ENCODE measurements around the gene DHX8.

DHX8 gene

DNA sequence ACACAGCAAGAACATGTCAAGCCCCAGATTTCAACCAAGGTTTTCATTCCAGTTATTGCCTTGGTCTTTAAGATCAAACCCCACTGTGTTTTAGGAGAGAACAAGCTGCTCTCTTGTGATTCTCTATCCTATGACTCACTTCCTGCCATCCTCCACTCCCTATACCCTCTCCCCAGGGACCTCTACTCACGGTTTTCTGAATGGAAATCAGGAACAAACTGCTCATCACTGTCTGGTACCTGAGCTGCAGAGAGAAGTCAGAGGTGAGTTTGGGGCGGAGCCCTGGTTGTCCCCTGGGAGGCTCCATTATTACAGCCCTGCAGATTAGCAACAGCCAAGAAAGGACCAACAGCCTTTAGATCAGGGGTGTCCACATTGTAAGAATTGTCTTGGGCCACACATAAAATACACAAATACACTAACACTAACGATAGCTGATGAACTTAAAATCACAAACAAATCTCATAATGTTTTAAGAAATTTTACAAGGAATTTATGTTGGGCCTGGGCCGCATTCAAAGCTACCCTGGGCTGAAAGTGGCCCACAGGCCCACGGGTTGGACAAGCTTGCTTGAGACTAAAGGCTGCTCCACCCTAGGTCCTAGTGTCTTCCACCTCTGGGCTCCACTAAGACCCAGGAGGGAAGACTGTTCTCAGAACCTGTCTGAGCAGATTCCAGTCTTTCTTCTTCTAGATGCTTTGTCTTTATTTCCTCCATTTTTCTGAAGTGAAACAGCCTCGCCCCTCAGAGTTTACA is 52.6 kb downstream of the DHX8 start:
- no peak overlapping the region for H3K4ac ChIP-seq (ENCODE audit: low read depth, low read length)
- 100% methylated on average over 1 of the region's 6 CpGs for WGBS (ENCODE audit: extremely low coverage, insufficient coverage, insufficient read length)
- H4K8ac ChIP-seq (ENCODE audit: low read depth, low read length), result no peak overlapping the region
- no peaks in the 10 kb centered on the region for H3K79me2 ChIP-seq (ENCODE audit: control insufficient read depth, insufficient read depth, low read length, poor library complexity)
- H3K4me1 ChIP-seq (ENCODE audit: control insufficient read depth in 1 of 2, insufficient read depth in 2 of 2, low read length in 2 of 2), result peaks cover 9 to 10% of the 10 kb centered on the region in 2 experiments
- no peak overlapping the region for H2AK5ac ChIP-seq (ENCODE audit: low read length)
- H4K12ac ChIP-seq (ENCODE audit: low read depth, low read length), result no peak overlapping the region
- no peak overlapping the region for H2BK12ac ChIP-seq (ENCODE audit: low read length)
- no peak overlapping the region for H2AFZ ChIP-seq (ENCODE audit: insufficient read depth, low read length, poor library complexity)
- peak overlapping the region; percentile 61 for H3K27ac ChIP-seq (ENCODE audit: low read depth, low read length)
- no peak overlapping the region for H3K14ac ChIP-seq (ENCODE audit: low read length)
- peaks cover 3% of the 10 kb centered on the region for H3K79me1 ChIP-seq (ENCODE audit: low read length)
- H2BK120ac ChIP-seq (ENCODE audit: insufficient read depth, low read length, poor library complexity), result no peak overlapping the region
- peak; percentile 82 to 94 for DNase-seq
- H3K4me2 ChIP-seq (ENCODE audit: low read length), result no peak overlapping the region
- no peak overlapping the region for H3K4me3 ChIP-seq (ENCODE audit: low read depth, low read length)
- peak overlapping the region; percentile 89 for H4K91ac ChIP-seq (ENCODE audit: low read depth, low read length)
- H3K36me3 ChIP-seq (ENCODE audit: control insufficient read depth in 1 of 2, insufficient read depth in 2 of 2, low read length in 2 of 2), result no peaks in the 10 kb centered on the region
- H3K9me3 ChIP-seq (ENCODE audit: insufficient read depth, low read depth, low read length), result no peaks in the 10 kb centered on the region
- H3K27me3 ChIP-seq (ENCODE audit: insufficient read depth, low read length), result no peaks in the 10 kb centered on the region
- no peak overlapping the region for H3K23ac ChIP-seq (ENCODE audit: low read length)
- no peak overlapping the region for H2BK5ac ChIP-seq (ENCODE audit: low read depth, low read length, poor library complexity)
- no peak overlapping the region for H3K9ac ChIP-seq (ENCODE audit: low read length)
- H3K18ac ChIP-seq (ENCODE audit: low read length), result no peak overlapping the region

GRCh38 chr17:43540821-43541674 is 57.3 kb downstream of the DHX8 start:
- Histone ChIP-seq H2BK12ac (ENCODE audit: low read length) (no peak overlapping the region), H3K36me3 (ENCODE audit: control insufficient read depth in 1 of 2, insufficient read depth in 2 of 2, low read length in 2 of 2) (no peaks in the 10 kb centered on the region), H3K4me1 (ENCODE audit: control insufficient read depth in 1 of 2, insufficient read depth in 2 of 2, low read length in 2 of 2) (peaks cover 17 to 21% of the 10 kb centered on the region in 2 experiments), H2BK120ac (ENCODE audit: insufficient read depth, low read length, poor library complexity) (peak overlapping the region; percentile 11), H4K12ac (ENCODE audit: low read depth, low read length) (no peak overlapping the region), H3K4me3 (ENCODE audit: low read depth, low read length) (no peak overlapping the region), H3K27me3 (ENCODE audit: insufficient read depth, low read length) (peaks cover 16% of the 10 kb centered on the region), H3K23ac (ENCODE audit: low read length) (no peak overlapping the region), H2AFZ (ENCODE audit: insufficient read depth, low read length, poor library complexity) (no peak overlapping the region), H3K9ac (ENCODE audit: low read length) (no peak overlapping the region), H2AK5ac (ENCODE audit: low read length) (peak overlapping the region; percentile 70), H3K9me3 (ENCODE audit: insufficient read depth, low read depth, low read length) (no peaks in the 10 kb centered on the region), H3K18ac (ENCODE audit: low read length) (no peak overlapping the region), H3K4me2 (ENCODE audit: low read length) (no peak overlapping the region), H3K79me1 (ENCODE audit: low read length) (peaks cover 5% of the 10 kb centered on the region), H3K4ac (ENCODE audit: low read depth, low read length) (no peak overlapping the region), H4K91ac (ENCODE audit: low read depth, low read length) (peak overlapping the region; percentile 18), H4K8ac (ENCODE audit: low read depth, low read length) (peak overlapping the region; percentile 13), H3K14ac (ENCODE audit: low read length) (no peak overlapping the region), H2BK5ac (ENCODE audit: low read depth, low read length, poor library complexity) (no peak overlapping the region), H3K27ac (ENCODE audit: low read depth, low read length) (no peak overlapping the region), H3K79me2 (ENCODE audit: control insufficient read depth, insufficient read depth, low read length, poor library complexity) (peaks cover 3% of the 10 kb centered on the region)
- no peak for DNase-seq
- WGBS (ENCODE audit: extremely low coverage, insufficient coverage, insufficient read length), result no CpG with 5 or more reads among the region's 11 CpGs

DNA sequence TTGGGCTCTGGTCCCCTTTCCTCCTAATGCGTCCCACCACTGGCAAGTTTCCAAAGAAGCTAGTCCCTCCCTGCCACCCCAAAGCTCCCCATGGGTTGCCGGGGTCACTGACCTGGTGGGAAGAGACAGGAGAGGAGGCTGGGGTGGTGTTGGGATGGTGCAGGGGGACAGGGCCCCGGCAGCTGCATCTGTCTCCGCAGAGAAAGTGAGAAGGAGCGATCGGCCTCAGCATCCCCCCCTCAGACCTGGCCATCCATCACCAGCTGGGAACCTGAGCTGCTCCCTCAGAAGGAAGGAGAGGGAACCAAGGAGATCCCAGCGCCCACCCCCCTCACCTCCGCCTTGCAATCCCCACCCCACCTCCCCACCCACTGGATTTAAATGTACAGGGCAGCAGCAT is 59.1 kb downstream of the DHX8 start:
- H2BK5ac ChIP-seq (ENCODE audit: low read depth, low read length, poor library complexity), result no peak overlapping the region
- no peak overlapping the region for H3K4me3 ChIP-seq (ENCODE audit: low read depth, low read length)
- no peak overlapping the region for H3K14ac ChIP-seq (ENCODE audit: low read length)
- no peak overlapping the region for H3K4ac ChIP-seq (ENCODE audit: low read depth, low read length)
- peaks cover 2% of the 10 kb centered on the region for H3K79me1 ChIP-seq (ENCODE audit: low read length)
- H3K23ac ChIP-seq (ENCODE audit: low read length), result no peak overlapping the region
- peak overlapping the region; percentile 17 for H2BK12ac ChIP-seq (ENCODE audit: low read length)
- H3K4me1 ChIP-seq (ENCODE audit: control insufficient read depth in 1 of 2, insufficient read depth in 2 of 2, low read length in 2 of 2), result peaks cover 14 to 18% of the 10 kb centered on the region in 2 experiments
- no peaks in the 10 kb centered on the region for H3K9me3 ChIP-seq (ENCODE audit: insufficient read depth, low read depth, low read length)
- no peak overlapping the region for H3K4me2 ChIP-seq (ENCODE audit: low read length)
- H3K36me3 ChIP-seq (ENCODE audit: control insufficient read depth in 1 of 2, insufficient read depth in 2 of 2, low read length in 2 of 2), result no peaks in the 10 kb centered on the region
- no peak for DNase-seq
- no peak overlapping the region for H2AFZ ChIP-seq (ENCODE audit: insufficient read depth, low read length, poor library complexity)
- H3K9ac ChIP-seq (ENCODE audit: low read length), result no peak overlapping the region
- H3K27me3 ChIP-seq (ENCODE audit: insufficient read depth, low read length), result peaks cover 22% of the 10 kb centered on the region
- no peak overlapping the region for H4K8ac ChIP-seq (ENCODE audit: low read depth, low read length)
- no peak overlapping the region for H4K12ac ChIP-seq (ENCODE audit: low read depth, low read length)
- no peak overlapping the region for H3K27ac ChIP-seq (ENCODE audit: low read depth, low read length)
- WGBS (ENCODE audit: extremely low coverage, insufficient coverage, insufficient read length), result no CpG with 5 or more reads among the region's 8 CpGs
- peaks cover 3% of the 10 kb centered on the region for H3K79me2 ChIP-seq (ENCODE audit: control insufficient read depth, insufficient read depth, low read length, poor library complexity)
- no peak overlapping the region for H2AK5ac ChIP-seq (ENCODE audit: low read length)
- H3K18ac ChIP-seq (ENCODE audit: low read length), result no peak overlapping the region
- H2BK120ac ChIP-seq (ENCODE audit: insufficient read depth, low read length, poor library complexity), result no peak overlapping the region
- H4K91ac ChIP-seq (ENCODE audit: low read depth, low read length), result no peak overlapping the region

- no peak overlapping the region for H2BK120ac ChIP-seq (ENCODE audit: insufficient read depth, low read length, poor library complexity)
- H2BK12ac ChIP-seq (ENCODE audit: low read length), result no peak overlapping the region
- peaks cover 22% of the 10 kb centered on the region for H3K27me3 ChIP-seq (ENCODE audit: insufficient read depth, low read length)
- no peak for DNase-seq
- no peak overlapping the region for H3K4ac ChIP-seq (ENCODE audit: low read depth, low read length)
- H4K8ac ChIP-seq (ENCODE audit: low read depth, low read length), result no peak overlapping the region
- no peak overlapping the region for H2AK5ac ChIP-seq (ENCODE audit: low read length)
- no peak overlapping the region for H3K9ac ChIP-seq (ENCODE audit: low read length)
- no peak overlapping the region for H2AFZ ChIP-seq (ENCODE audit: insufficient read depth, low read length, poor library complexity)
- H2BK5ac ChIP-seq (ENCODE audit: low read depth, low read length, poor library complexity), result no peak overlapping the region
- no CpG with 5 or more reads among the region's 4 CpGs for WGBS (ENCODE audit: extremely low coverage, insufficient coverage, insufficient read length)
- H3K23ac ChIP-seq (ENCODE audit: low read length), result no peak overlapping the region
- no peak overlapping the region for H3K27ac ChIP-seq (ENCODE audit: low read depth, low read length)
- peaks cover 13 to 18% of the 10 kb centered on the region in 2 experiments for H3K4me1 ChIP-seq (ENCODE audit: control insufficient read depth in 1 of 2, insufficient read depth in 2 of 2, low read length in 2 of 2)
- H3K9me3 ChIP-seq (ENCODE audit: insufficient read depth, low read depth, low read length), result no peaks in the 10 kb centered on the region
- no peak overlapping the region for H3K4me2 ChIP-seq (ENCODE audit: low read length)
- no peak overlapping the region for H4K91ac ChIP-seq (ENCODE audit: low read depth, low read length)
- H3K18ac ChIP-seq (ENCODE audit: low read length), result no peak overlapping the region
- no peak overlapping the region for H4K12ac ChIP-seq (ENCODE audit: low read depth, low read length)
- H3K14ac ChIP-seq (ENCODE audit: low read length), result no peak overlapping the region
- no peak overlapping the region for H3K4me3 ChIP-seq (ENCODE audit: low read depth, low read length)
- no peaks in the 10 kb centered on the region for H3K36me3 ChIP-seq (ENCODE audit: control insufficient read depth in 1 of 2, insufficient read depth in 2 of 2, low read length in 2 of 2)
- H3K79me1 ChIP-seq (ENCODE audit: low read length), result peaks cover 2% of the 10 kb centered on the region
- peaks cover 3% of the 10 kb centered on the region for H3K79me2 ChIP-seq (ENCODE audit: control insufficient read depth, insufficient read depth, low read length, poor library complexity)
These were observed 59.5 kb downstream of the DHX8 start for GRCh38 chr17:43543300-43543699.

Measured in trophoblast cell (in vitro differentiated cells and primary cell).